HG03565 (cell line): Measurements from ENCODE around the gene ADGRL1.

Source experiments
- ATAC-seq: cut with Tn5 transposase; IDR thresholded peaks from one replicate; pipeline ENCODE4 v1.9.1; 2021; ENCODE audit warnings: mild to moderate bottlenecking, moderate library complexity; ENCODE audit not compliant: unreplicated experiment

The ADGRL1 gene

DNA sequence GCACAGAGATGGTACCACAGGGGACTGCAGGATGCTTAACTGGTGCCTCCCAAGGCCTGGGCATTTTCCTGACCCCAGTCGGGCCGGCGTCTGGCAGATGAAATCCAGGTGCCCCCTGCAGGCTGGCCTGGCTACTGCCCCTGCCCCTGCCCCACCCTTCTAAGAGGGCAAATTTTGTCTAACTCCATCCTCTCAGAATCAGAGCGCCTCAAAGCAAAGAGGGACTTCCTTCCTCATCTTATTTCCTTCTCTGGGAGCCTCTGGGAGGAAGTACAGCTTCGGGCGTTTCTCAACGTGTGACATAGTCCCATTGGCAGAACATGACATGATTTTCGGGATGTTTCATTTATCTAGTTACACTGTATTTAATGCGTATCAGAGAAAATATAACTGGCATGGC, 91.1 kb downstream of the ADGRL1 start:
- ATAC-seq, result no peak

DNA sequence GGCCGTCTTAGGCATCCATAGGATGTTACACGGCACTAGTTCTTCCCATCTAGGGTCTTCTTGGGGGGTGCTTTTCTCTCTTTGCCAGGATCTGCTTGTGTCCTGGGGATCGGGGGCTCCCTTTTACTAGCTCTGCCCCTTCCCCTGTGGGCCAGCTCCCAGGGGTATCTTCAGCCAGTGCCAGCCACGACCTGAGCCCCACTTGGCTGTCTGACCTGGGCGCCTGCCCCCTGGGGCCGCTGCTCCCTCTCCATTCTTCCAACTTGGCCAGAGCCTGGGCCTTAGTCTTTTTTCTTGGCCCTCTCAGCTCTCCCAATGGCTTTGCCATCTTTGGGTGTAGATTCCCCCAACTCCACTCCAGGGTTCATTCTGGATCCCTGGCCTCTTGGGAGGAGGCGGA, 91.5 kb downstream of the ADGRL1 start:
- ATAC-seq, result no peak

DNA sequence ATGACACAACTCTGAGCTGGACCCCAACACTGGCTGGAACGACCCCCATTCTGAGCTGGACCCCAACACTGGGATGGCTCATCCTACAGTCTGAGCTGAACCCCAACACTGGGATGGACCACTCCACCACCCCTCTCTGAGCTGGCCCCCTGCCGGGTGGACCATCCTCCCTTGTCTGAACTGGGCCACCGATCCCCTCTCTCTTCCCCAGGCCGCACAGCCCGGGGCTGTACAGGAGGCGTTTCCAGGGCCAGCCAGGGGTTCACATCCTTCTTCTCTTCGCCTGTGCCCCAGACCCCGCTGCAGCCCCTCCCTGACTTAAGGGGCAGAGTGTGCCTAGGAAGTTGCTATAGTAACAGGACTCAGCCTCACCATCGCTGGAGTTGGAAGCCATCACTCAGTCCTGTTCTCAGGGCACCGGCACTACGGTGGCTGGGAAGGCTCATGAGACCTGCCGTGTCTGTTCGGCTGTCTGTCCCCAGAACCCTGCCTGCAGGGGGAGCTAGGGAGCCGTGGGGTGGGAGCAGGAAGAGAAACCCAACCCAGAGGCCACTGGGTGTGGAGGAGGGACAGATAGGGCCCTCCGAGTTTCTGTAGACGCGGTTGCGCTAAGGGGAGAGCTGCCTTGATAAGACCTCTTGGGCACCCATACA, 92.1 kb downstream of the ADGRL1 start:
- no peak for ATAC-seq

DNA sequence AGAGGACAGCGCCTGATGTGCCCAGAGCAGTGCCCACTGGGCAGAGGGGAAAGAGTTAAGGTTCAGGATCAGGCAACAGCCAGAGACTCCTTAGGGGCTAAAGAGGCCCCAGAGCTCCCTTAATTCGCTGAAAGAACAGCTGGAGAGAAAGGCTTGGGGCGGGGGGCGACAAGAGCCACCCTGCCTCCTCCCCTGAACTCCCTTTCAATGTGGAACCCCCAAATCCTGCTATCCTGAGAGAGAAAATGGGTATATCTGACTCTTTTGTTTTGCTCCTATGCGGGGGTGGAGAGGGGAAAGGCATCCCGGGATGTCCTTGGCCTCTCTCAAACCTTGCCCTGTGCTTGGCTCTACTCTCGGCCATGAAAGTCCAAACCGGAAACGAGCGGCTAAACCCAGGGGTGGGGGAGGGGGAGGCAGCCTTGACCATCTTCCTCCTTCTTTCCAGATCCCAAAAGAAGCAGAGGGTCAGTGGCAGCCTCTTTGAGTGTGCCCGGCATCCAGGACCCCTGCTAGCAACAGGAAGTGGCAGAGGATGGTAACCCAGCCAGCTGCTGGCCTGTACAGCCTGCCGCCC, 93.1 kb downstream of the ADGRL1 start:
- ATAC-seq, result no peak

DNA sequence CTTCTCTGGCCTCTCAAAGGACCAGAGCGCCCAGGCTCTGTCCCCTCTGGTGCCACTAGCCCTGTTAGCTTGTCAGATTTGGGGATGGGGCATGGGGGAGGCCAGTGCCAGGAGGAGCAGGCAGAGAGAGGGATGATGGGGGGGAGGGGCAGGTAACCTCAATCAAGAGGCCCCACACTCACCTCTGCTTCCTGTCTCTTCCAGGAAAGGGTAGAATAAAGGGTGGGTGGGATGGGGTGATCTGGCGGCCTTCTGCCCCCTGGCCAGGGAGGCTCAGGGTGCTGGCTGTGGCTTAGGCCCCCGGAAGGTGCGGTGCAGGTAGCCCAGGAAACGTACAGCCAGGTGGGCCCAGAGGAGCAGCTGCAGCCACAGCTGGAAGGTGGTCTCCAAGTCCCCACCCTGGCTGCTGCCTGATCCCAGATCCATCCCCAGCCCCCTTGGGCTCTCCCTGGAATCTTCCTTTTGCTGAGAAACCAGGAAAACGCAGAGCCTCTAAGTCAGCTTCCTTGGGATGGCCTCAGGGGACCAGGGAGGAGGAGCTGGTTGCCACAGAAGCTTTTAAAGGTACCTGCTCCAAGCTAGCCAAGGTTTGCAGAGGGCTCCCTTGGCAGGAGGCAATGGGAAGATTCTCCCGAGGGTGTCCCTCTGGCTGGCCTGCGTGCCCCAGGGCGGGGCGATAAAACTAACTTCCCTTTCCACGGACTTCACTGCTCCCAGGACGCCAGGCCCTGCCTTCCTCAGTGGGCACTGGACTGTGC, 93.7 kb downstream of the ADGRL1 start:
- no peak for ATAC-seq

DNA sequence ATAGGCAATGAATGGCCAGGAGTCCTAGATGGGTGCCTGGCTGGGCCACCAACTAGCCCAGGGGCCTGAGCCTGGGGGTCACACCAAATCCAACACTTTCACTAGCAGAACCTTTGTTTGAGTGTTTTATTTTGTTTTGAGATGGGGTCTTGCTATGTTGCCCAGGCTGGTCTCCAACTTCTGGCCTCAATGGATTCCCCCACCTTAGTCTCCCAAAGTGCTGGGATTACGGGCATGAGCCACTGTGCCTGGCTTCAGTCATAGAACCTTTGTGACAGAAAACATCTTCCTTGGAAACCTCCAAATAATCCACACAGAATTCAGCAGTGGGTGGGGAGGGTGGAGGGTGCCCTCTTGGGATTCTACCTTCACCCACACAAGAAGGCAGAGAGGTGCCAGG, 94.5 kb downstream of the ADGRL1 start:
- ATAC-seq, result no peak

DNA sequence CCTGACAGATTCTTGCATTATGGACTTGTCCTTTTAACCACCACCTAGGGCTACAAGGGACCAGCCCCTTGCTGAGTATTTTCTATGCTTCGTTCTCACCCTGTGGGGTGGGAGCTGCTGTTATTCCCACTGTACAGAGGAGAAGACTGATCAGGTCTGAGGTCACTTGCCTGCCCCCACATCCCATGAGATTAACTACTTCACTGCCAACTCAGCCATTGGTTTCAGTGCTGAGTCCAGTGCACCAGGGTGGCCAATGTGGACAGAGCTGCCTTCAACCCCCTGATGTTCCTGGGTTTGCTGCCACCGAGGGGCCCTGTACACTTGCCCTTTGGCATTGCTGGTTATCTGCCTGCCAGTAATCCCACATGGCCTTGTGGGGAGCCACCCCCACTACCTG, 95.3 kb downstream of the ADGRL1 start:
- no peak for ATAC-seq

DNA sequence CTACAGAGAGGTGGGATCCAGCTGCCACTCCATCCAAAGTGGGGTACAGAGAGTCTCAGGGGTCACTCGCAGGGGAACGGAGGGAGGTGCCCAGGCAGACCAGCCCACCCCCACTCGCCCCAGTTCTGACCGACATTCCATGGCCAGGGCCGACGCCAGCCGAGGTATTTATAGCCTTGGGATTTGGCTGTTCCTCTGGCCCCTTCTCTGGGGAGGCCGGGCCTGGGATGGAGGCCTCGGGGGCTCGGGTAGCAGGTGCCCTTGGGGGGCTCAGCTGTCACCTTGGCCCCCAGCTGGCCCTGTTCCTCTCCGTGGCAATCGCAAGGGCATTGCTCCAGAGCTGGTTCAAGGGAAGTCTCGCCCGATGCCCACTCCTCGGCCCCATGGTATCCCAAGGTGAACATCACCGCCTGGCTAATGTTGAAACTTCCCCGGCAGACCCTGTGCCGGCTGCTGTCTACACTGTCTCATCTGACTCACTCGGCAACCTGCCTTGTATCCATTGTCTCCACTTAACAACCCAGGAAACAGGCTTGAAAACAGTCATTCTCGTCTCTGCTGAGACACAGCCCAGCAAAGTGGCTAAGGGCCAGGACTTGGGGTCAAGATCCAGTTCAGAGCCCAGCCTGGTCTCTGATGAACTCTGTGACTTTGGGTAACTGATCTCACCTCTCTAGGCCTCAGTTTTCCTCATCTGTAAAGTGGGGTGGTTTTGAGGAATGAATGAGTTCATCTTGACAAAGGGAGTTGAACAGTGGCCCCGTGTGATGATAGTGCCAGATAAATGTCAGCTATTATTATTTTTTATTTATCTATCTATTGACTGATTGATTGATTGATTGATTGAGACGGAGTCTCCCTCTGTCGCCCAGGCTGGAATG, 98.1 kb downstream of the ADGRL1 start:
- ATAC-seq, result no peak

DNA sequence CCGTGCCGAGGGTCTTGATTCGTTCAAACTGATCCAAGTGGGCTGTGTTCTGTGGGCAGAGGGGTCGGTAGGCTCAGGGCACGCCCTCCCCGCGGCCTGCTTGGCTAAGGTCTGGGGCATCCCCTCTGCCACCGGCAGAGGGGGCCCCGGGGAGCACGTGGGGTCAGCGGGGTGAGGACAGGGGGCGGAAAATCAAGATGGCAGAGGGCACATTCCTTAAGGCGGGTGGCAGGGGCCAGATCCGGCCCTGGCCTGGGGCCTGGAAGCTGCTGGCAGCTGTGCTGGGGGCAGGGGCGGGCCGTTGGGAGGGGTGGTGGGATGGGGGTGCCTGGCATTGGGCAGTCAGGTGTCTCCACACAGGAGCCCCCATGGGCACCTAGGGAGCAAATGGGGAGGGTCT, 99.1 kb downstream of the ADGRL1 start:
- ATAC-seq, result no peak

DNA sequence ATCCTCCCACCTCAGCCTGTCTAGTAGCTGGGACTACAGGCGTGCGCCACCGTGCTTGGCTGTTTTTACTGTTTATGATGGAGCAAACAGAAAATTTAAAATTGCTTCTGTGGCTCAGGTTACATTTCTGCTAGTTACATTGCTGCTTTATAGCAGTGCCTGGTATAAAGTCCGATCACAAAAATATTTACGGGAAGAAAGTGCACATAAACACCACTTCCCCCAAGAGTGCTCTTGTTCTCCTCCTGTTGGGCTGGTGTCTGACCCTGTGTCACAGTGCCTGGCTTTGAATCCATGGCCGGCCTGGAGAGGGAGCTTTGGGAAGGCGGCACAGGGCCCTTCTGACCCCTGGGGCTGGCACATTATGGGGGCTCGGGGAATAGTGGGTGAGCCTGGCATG, 100.3 kb downstream of the ADGRL1 start:
- no peak for ATAC-seq

DNA sequence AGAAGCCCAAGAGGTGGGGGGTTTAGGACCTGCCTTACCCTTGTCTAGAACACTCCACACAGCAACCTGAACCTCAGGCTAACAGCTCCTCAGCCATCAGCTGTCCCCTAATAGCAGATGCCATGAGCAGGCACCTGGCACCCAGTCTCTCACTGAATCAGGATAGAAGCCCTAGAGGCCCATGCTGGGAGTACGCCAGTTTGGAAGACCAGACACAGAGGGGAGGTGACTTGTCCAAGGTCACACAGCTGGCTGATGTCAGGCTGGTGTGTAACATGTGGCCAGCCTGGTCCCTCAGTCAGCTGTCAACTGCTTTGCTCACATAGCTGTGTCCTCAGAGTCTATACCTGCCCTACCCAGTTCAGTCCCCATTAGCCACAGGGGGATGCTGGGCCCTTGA, 102.7 kb downstream of the ADGRL1 start:
- no peak for ATAC-seq

DNA sequence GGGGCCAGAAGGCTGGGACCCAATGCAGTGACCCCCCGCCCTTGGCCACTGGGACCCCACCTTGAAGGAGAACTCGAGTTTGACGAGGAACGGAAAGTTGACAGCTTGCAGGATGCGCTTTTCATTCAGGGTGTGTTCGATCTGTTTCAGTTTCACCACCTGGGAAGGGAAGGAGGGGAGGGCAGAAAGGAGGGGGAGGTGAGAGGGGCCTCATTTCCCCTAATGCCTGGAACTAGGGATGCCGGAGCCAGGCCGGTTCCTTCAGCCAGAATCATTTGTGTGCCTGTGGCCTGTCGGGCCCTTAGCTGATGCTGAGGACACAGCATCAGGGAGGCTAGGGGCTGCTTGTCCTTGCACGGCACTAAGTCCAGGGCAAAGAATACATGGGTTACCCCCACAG, 103.2 kb downstream of the ADGRL1 start:
- ATAC-seq, result no peak

DNA sequence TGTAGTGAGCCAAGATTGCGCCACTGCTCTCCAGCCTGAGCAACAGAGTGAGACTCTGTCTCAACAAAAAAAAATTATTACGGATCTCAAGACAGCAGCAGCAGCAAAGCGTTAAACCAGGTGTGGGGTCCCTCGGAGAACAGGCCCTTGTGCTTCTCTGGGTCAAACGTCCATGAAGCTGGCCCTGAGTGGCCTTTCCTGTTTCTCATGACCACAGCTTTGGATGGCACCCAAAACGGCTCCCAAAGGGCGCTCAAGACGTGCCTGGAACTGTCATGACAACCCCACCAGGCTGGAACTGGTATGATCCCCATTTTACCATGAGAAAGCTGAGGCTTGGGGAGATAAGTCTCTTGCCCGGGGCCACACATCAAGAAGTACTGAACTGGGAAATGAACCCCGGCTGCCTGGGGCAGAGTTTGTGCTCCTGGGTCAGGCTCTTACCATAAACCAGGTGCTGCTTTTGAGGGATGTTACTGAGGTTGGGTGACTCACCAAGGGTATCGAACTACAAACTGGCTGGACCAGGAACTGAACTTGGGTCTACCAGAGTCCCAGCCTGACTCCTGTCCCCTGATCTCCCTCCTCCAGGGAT, 103.8 kb downstream of the ADGRL1 start:
- no peak for ATAC-seq

DNA sequence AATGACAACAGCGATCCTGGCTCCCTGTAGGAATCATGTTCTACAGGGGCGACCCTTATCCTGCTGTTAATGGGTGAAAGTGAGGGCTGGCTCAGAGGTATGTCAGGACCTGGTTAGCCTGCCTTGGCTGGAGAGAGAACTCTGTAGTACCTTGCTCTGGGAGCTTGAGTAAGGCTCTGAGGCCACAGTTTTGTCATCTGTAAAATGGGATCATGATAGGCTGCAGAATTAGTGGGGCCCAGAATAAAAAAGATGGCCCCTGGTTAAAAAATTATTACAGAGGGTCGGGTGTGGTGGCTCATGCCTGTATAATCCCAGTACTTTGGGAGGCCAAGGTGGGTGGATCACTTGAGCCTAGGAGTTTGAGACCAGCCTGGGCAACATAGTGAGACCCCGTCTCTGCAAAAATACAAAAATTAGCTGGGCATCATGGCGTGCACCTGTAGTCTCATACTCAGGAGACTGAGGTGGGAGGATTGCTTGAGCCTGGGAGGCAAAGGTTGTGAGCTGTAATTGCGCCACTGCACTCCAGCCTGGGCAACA, 104.9 kb downstream of the ADGRL1 start:
- no peak for ATAC-seq
